NCI-H1092 treated with DMSO at 0.1 percent for 48 hours (cell line): ENCODE measurements around the gene SPATA31A6.
"Not testable (repeated sequence)": the region's sequence is repeated elsewhere in the genome, so short reads cannot be mapped to it uniquely, and the experiment has no call there.

Experiments
- DNase-seq: peaks from one replicate; lab custom pipeline; 2025; lab: John Stamatoyannopoulos, UW

The SPATA31A6 gene

GRCh38 chr9:42183359-42183758, at the start of gene SPATA31A6:
TSS of gene SPATA31A6 (plus strand) at chr9:42183659. CDS start at chr9:42183688, 29 bp downstream.
- not testable (repeated sequence) for DNase-seq

DNA sequence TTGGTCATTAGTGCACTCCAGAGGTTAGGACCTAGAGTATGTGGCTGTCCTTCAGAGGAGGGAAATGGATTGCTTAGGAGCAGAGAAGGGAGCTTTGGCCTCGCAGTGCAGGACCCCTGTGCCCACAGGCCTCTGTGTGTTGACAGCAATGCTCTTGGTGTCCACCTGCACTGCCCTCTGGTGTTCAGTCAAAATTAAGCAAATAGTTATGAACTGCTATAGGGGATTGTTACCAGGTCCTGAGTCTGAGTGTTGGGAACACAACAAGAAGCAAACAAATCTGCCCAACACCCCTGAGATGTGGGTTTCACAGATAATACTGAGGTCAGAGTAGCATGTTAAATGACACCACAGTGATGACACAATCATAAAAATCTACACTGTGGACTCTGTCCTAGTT, 23.2 kb upstream of the SPATA31A6 start:
- DNase-seq = peak; percentile 16

- DNase-seq = not testable (repeated sequence)
Measured at GRCh38 chr9:42219861-42220260, 36.4 kb downstream of the SPATA31A6 start.

- DNase-seq = not testable (repeated sequence)
Measured at GRCh38 chr9:42223230-42223629, 39.8 kb downstream of the SPATA31A6 start.

GRCh38 chr9:42233031-42233430, 49.6 kb downstream of the SPATA31A6 start:
- not testable (repeated sequence) for DNase-seq

DNA sequence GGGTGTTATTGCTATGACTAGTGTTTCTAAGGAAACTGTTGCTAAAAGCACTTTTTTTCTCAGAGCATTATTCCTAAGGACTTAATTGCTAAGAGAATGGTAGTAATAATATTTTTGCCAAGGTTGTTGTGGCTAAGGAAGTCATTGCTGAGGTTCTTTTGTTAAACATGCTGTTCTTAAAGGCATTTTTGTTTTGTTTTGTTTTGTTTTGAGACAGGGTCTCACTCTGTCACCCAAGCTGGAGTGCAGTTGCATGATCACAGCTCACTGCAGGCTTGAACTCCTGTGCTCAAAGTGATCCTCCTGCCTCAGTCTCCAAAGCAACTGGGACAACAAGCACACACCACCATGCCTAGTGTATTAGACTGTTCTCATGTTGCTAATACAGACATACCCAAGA, 51.2 kb downstream of the SPATA31A6 start:
- not testable (repeated sequence) for DNase-seq

DNA sequence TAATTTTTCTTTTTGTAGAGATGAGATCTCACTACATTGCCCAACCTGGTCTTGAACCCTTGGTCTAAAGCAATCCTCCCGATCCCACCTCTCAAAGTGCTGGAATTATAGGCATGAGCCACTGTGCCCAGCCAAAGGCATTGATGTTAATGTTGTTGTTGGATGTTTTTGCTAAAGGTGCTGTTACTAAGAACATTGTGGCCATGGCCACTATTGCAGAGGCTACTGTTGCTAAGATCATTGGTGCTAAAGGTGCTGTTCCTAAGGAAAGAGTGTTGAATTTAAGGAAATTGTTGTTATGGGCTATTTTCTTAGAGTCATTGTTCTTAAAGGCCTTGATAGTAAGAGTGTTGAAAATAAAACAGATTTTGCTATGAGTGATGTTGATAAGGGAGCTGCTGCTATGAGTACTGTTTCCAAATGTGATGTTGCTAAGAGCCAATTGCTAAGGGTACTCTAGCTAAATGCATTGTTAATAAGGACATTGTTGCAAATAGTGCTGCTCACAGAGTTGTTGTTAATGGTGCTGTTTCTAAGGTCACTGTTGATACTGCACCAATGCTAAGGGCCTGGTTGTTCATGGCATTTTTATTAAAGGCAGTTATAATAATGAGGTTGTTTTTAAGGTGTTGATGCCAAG, 52.0 kb downstream of the SPATA31A6 start:
- DNase-seq = not testable (repeated sequence)

GRCh38 chr9:42236097-42236496, 52.6 kb downstream of the SPATA31A6 start:
- not testable (repeated sequence) for DNase-seq

GRCh38 chr9:42237381-42237780, 53.9 kb downstream of the SPATA31A6 start:
- not testable (repeated sequence) for DNase-seq

- DNase-seq = not testable (repeated sequence)
Measured at GRCh38 chr9:42238862-42239261, 55.4 kb downstream of the SPATA31A6 start.
